GM19193 (cell line): ENCODE results near the gene POP7.

Experiments used
- POLR2A ChIP-seq: IDR thresholded peaks from 4 replicates; pipeline ENCODE4 v1.6.1; 2011; ENCODE audit not compliant: insufficient read depth, insufficient read length; ENCODE audit errors: extremely low read depth

The POP7 gene

DNA sequence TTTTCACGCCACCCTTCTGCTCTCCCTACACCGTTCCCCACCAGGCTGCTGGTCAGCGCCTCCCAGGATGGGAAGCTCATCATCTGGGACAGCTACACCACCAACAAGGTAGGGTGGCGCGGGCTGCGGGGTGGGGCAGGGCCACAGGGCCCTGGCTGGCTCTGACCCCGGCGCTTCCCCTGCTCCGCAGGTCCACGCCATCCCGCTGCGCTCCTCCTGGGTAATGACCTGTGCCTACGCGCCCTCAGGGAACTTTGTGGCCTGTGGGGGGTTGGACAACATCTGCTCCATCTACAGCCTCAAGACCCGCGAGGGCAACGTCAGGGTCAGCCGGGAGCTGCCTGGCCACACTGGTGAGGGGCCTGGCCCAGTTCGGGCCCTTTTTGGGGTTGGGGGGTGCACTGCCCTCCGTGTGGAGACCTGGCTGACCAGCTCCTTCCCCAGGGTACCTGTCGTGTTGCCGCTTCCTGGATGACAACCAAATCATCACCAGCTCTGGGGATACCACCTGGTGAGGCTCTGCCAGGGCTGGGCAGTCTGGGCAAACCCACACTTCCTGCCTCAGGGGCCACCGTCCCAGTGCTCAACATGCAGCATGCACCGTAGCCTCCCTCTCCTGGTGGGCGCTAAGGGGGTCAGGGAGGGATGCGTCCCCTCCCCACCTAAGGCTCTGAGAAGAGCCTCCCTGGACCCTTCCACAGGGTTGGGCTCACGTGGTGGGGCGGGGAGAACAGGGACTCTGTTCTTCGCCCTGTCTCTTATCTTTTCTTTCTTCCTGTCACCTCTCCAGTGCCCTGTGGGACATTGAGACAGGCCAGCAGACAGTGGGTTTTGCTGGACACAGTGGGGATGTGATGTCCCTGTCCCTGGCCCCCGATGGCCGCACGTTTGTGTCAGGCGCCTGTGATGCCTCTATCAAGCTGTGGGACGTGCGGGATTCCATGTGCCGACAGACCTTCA lies 28.3 kb upstream of the POP7 start:
- TF ChIP-seq POLR2A = no peak

DNA sequence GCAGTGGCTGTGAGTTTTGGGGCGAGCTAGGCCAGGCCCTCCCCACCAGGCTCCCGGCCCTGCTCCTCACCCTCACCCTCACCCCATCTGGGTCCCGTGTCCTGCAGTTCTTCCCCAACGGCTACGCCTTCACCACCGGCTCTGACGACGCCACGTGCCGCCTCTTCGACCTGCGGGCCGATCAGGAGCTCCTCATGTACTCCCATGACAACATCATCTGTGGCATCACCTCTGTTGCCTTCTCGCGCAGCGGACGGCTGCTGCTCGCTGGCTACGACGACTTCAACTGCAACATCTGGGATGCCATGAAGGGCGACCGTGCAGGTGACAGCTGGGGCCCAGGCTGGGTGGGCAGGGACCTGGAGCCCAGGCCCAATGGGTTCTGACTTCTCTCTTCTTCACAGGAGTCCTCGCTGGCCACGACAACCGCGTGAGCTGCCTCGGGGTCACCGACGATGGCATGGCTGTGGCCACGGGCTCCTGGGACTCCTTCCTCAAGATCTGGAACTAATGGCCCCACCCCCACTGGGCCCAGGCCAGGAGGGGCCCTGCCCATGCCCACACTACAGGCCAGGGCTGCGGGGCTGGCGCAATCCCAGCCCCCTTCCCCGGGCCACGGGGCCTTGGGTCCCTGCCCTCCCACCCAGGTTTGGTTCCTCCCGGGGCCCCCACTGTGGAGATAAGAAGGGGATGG lies 27.5 kb upstream of the POP7 start:
- TF ChIP-seq POLR2A = no peak

DNA sequence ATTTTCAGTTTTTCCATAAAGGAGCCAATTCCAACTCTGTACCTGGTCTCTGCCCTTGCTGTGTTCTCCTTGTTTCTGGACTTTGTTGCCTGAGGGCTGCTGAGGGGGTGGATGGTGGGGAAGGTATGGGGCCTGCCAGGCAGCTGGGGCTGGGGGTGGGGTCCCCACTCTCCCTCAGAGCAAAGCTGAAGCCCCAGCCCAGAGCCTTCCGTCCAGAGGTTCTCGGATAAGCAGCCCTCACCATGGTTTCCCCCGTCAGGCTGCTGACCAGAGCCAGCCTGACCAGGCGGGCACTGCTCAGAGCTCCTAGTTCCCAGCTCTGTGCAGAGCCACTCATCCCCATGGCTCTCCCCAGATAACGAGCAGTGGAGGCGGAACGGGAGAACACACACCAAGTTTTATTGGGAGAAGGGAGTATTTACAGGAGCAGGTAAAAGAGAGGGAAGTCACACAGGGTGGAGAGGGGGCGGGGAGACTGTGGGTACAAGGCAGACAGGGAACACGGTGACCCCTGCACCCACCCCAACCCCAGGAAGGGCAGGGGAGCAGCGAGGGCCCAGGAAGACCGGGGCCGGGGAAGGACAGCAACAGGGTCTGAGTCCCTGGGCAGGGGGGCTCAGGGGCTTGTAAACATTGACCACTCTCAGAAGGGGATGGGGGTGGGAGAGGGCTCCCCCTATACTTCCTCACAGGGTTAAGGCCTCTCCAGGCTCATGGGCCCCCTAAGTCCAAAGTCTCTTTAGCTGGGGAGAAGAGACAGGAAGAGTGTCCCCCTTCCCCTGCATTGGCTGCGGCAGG lies 26.6 kb upstream of the POP7 start:
- TF ChIP-seq POLR2A = no peak

DNA sequence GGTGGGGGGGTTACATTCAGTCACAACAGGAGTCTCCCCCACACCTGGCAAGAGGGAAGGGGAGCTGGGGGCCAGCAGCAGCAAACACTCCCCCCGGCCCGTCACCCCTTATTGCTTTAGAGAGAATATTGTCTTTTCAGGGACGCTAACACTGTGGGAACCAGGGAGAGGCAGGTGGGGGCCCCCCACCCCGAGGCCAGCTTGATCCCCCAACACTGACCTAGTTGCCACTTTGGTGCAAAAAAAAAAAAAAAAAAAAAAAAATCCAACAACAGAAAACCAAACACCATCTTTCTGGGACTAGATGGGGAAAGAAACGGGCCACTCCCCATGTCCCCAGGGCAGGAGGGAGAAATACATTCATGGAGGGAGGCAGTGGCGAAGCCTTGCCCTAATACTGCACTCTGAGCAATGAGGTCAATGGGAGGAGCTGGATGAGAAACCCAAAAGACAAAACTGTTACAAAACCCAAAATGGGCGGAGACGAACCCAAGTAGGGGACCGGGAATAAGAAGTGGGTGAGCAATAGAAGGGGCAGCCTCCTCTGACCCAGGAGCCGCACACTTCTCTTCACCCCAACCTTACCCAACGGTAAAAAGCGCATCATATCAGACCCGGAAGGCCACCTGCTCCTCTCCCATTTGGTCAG lies 25.9 kb upstream of the POP7 start:
- TF ChIP-seq POLR2A = no peak

DNA sequence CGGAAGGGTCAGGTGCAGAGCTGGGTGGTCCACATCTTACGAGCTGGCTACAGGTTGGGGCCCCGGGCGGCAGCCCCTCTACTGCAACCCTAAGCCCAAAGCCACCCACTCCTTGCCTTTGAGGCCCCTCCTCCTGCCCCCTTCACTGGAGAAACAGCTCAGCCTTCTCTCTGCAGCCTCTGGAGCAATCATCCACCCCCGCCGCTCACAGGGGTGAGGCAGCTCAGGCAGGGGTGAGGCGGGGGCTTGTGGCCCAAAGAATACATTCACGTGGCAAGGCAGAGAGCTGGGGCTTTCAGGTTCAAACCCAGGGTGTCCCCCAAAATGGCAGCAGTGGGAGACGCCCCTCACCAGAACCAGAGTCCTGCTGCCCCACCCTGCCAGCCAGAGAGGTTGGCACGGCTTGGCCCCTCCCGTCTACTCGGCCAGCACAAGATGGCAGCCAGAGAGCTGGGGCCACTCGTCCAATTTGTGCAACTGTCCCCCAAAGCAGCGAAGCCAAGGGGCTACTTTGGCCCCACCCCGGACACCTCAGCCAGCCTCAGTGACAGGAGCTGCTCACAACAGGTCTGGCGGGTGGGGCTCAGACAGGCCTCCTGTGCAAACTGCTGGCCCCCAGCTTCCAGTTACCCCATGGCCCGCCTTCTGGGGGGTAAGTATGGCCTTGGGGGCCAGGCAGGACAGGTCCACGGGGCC lies 25.2 kb upstream of the POP7 start:
- no peak for TF ChIP-seq POLR2A

DNA sequence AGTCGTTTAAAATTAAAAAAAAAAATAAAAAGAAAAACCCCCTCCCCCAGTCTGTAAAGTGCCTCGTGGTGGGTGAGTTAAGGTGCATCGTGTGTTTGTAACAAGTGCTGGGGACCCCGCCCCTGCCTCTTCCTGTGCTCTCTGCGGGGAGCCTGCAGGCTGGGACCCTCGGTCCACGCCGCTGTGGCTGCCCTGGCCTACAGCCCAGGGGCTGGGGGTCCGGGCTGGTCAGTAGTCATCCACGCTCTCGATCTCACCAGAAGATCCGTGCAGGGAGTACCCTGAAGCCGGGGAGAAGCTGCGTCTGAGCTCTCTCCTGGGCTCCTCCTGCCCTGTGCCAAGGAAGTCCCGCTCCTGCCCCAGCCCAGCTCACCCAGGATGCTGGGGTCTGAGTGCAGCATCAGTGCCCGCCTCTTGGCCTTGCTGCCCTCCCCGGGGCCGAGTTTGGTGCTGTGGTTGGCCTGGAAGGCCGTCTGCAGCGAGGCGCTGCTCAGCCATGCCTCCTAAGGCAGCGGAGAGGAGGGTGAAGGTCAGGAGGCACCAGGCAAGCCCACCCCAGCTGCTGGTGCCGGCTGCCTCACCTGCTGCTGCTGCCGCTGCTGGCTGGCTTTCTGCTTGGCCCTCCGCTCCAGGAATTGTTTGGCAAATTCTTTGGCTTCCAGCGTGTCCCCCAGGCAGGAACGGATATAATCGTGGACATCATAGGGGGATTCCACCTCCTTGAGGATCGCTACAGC lies 24.3 kb upstream of the POP7 start:
- TF ChIP-seq POLR2A = no peak

DNA sequence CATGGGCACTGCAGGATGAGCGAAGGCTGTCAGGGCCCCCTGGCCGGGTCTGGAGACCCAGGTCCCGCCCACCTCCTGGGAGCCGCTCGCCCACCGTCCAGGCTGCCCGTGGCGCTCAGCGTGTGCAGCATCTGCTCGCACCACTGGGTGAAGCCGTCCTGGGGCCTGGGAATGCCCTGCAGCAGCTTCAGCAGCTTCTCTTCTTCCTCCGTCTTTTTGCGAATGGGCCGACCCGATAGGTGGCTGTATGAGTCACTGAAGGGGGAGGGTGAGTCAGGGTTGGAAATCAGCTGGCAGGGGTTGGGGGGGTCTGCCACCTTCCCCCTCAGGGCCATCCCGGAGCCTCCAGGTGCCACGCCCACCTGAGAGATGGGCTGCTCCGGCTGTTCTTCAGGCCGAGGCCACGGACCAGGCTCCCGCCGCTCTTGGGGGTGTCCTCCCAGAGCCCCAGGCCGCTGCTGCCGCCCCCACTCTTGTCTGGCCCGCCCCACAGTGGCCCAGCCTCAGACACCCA lies 23.6 kb upstream of the POP7 start:
- no peak for TF ChIP-seq POLR2A

DNA sequence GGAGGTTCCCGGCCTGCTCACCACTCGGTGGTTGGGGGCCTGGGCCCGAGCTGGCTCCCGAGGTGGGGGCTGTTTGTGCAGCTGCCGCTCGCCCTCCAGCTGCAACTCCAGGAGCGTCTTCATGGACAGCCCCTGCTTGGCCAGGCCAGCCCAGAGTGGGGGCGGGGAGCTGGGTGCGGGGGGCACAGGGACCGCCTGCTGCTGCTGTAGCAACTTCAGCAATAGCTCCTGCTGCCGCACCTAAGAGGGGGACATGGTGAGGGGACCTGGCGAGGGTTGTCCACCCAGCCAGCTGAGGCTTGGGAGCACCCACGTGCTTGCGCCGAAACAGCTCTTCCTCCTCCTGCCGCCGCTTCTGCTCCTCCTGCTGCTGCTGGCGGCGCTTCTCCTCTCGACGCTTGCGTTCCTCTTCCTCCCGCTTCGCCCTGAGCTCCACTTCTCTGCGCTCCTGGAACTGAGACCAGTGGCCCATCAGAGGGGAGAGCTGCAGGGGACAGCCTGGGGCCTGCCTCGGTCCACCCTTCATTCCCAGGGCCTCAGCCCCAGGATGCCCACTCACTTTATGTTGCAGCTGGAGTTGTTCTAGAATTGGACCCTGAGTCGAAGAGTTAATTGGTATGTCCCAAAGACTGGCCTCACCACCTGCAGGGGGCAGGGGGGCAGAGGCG lies 22.8 kb upstream of the POP7 start:
- TF ChIP-seq POLR2A = no peak

DNA sequence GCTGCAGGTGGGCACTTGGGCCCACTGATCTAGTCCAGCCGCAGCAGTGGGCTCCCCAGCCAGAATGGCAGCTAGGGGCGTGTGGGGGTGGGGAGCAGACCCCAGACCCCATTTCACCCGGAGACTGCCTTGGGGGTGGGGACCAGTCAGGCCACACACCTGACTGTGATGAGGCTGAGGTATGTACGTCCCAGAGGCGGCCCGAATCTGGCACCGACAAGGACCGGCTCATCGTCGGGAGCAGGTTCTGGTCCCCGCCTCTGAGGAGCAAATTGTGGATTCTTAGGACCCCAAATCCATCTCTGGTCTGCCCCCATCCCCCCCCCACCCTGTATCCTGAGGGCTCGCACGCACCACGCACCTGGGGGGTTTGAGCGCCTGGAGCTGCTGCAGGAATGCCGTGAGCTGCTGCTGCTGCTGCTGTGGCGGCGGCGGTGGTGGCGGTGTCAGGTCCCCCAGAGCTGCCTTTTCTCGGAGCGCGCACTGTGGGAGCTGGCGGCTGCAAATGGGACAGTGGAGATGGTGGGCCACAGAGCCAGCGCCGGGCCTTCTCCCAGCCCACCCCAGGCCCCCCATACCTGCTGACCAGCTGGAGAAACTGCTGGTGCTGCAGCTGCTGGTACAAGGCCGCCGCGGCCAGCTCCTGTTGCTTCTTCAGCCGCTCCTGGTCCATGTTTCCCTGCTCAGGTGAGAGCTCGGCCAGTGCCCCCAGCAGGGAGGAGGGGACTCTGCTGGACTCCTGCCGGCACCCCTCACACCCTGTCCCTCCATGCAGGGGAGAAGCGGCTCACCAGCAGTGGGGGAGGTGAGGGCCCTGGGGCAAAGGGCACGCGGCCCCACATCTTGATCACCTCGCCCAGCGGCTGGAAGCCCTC lies 22.0 kb upstream of the POP7 start:
- no peak for TF ChIP-seq POLR2A

DNA sequence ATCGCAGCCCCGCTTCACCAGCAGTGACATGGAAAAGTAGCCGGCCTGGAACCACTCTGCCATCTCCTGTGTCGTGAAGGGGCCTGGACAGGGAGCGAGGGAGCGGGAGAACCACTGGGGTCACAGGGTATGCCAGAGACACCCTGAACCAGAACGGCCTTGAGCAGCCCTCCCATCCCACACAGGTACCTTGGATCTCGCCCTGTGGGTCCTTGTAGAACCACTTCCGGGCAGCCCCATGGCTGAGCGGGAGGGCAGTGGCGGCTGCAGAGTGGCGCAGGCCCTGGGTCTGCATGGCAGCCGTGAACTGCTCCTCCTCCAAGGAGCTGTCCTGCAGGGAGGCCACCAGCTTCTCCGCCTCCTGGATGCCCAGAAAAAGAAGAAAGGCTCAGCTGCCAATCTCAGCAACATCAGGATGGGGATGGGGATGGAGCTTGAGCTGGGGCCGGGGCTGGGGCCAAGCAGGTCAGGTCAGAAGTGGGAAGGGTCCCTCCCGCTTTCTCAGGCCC lies 21.3 kb upstream of the POP7 start:
- TF ChIP-seq POLR2A = no peak

DNA sequence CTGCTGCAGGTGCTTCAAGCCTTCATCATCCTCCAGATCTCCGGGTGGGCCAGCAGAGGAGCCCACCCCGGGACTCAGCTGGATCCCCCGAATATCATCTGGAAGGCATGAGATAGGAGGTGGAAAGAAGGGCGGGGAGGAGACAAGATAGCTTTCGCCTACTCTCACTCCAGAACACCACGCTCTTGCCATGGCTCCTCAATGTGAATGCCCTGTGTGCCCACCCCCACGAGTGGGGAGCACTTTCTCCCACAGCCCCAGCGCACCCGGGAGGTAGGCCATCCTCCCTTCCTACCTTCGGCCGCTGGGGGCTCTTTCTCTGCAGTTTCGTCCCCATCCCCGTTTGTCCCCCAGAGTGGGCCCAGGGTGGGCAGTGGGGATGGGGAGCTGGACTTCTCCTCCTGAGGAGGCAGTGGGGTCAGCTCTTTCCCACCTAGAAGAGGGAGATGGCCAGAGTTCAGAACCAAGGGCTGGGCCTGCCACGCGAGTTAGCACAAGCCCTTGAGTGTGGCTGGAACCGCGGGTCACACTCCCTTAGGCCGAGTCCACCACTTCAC lies 20.8 kb upstream of the POP7 start:
- TF ChIP-seq POLR2A = no peak
